AG09309 (cell line): ENCODE data around the gene IRF6.

Source experiments
- DNase-seq: peaks from one replicate; pipeline ENCODE4 v3.0.0-alpha.2; 2010; ENCODE audit warnings: low read depth
- H3K4me3 ChIP-seq: 2 replicates; pipeline ENCODE4 v1.5.1; 2011; ENCODE audit warnings: mild to moderate bottlenecking, low read depth, low read length, moderate library complexity; ENCODE audit not compliant: control insufficient read depth
- TF ChIP-seq, protein P1 (sequence below): IDR thresholded peaks from 2 replicates; pipeline ENCODE4 v1.5.1; 2011; ENCODE audit warnings: mild to moderate bottlenecking, low read depth, low read length, inconsistent platforms; ENCODE audit not compliant: insufficient read depth, control insufficient read depth; ENCODE audit errors: missing control alignments

IRF6 gene

DNA sequence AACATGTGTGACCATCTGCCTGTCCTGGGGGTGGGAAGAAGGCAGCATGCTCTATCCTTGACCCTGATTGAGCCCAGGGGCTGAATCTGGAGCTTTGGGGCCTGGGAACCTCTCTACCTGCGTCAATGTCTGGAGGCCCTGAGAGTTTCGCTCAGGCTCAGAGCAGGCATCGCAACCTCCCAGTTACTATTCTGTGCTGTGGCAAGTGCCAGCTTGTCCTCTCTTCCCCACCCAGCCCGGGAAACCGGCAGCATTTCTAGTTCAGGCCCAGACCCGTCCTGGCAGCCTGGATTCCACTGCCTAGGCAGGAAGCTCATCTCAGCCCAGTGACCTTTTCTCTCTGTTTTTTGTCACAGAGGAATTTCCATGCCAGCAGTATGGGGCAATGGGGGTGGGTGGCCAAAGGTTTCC lies 10.0 kb upstream of the IRF6 start:
- no peak for DNase-seq
- H3K4me3 ChIP-seq, result no peak overlapping the region
- TF ChIP-seq, protein P1, sequence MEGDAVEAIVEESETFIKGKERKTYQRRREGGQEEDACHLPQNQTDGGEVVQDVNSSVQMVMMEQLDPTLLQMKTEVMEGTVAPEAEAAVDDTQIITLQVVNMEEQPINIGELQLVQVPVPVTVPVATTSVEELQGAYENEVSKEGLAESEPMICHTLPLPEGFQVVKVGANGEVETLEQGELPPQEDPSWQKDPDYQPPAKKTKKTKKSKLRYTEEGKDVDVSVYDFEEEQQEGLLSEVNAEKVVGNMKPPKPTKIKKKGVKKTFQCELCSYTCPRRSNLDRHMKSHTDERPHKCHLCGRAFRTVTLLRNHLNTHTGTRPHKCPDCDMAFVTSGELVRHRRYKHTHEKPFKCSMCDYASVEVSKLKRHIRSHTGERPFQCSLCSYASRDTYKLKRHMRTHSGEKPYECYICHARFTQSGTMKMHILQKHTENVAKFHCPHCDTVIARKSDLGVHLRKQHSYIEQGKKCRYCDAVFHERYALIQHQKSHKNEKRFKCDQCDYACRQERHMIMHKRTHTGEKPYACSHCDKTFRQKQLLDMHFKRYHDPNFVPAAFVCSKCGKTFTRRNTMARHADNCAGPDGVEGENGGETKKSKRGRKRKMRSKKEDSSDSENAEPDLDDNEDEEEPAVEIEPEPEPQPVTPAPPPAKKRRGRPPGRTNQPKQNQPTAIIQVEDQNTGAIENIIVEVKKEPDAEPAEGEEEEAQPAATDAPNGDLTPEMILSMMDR, result no peak

DNA sequence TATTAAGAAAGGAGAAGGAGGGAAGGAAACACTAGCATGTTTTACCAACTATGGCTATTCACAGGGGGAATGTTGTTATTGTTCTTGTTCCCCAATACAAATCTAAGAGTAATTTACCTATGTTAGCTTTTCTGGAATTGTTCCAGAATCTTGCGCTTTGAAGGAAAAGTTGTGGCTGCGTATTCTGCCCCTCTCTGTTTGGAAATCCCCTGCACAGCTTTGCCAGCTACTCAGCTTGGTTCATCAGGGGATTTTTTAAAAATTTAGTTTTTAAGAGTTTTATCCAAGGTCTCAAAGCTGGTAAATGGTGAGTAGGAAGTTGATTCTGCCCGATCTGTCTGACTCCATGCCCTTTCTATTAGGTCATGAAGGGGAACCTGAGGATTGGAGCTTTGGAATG lies 9.5 kb upstream of the IRF6 start:
- H3K4me3 ChIP-seq, result no peak overlapping the region
- TF ChIP-seq, protein P1, result no peak
- no peak for DNase-seq

DNA sequence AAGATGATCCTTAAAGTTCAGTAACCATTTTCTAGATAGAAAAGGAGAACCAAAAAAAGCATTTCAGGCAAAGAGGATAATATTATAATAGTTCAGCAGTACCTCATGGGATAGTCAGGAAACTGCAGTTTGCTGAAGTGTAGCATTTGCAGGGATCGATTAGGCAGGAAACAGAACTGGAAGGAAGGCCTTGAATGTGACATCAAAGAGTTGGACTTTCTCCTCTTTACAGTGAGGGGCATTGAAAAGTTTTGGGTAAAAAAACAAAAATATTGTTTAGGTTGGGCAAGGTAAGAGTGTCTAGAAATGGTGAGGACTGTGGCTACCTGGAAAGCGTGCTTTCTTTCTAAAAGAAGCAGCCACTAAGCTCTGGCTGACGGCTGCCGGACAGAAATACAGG lies 8.0 kb upstream of the IRF6 start:
- TF ChIP-seq, protein P1, result no peak
- DNase-seq, result no peak
- H3K4me3 ChIP-seq, result no peak overlapping the region

DNA sequence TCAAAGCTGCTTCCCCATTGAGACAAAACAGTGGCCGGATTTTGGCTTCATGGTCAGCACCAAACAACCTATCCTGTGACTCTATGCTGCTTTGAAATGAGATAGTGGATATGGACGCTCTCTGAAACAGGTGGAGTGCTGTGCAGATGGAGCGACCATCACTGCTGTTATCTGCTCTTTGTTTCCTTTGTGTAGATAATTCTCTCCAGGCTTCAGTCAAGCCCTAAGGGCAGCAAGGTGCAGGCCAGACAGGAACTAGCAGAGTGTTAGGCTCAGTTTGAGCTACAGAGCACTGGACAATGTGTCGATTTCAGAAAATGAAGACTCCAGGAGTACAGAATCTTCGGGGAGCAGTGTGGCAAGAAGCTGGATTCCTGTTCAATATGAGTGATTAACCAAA lies 4.8 kb upstream of the IRF6 start:
- TF ChIP-seq, protein P1, result no peak
- DNase-seq, result no peak
- no peak overlapping the region for H3K4me3 ChIP-seq

DNA sequence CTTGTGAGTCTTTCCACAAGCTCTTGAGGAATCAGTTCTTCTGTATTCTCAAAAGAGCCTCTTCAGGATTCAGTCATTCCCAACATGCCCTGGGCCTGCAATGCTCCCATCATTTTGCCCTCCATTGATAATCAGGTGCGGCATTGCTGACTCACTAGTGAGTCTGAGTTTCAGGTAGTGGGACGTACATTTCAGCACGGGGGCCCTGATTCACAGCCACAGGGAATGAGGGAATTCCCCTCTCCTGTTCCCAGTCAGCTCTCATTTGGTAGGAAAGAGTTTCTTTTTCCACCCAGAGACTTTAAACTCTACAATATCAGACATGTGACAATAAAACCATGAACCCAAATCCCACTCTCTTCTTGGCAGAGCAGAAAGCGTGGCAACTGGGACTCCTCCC lies 3.7 kb upstream of the IRF6 start:
- H3K4me3 ChIP-seq, result no peak overlapping the region
- TF ChIP-seq, protein P1, result no peak
- no peak for DNase-seq

DNA sequence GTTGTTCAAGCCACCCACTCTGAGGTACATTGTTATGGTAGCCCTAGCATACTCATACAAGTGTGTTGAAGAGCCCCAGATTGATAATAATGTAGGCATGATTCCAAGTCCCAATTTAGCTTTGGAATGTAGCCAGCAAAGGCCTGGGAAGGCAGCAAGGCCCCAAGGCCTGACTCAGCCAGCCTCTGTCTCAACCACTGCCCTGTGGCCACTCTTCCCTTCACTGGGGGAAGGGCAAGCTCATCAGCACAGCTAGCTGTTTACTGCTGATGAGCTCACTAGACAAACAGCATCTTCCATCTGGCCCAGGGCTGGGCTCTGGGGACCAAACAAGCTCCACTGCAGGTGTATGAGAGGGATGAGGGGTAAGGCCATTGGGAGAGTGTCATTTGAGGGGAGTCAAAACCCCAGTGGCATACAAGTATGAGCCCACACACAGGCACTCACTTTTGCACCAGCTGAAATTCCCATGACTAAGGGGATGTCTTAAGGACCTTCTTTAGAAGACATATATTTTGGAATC lies 2.2 kb upstream of the IRF6 start:
- peak; percentile 93 for DNase-seq
- TF ChIP-seq, protein P1, result no peak
- H3K4me3 ChIP-seq, result no peak overlapping the region

DNA sequence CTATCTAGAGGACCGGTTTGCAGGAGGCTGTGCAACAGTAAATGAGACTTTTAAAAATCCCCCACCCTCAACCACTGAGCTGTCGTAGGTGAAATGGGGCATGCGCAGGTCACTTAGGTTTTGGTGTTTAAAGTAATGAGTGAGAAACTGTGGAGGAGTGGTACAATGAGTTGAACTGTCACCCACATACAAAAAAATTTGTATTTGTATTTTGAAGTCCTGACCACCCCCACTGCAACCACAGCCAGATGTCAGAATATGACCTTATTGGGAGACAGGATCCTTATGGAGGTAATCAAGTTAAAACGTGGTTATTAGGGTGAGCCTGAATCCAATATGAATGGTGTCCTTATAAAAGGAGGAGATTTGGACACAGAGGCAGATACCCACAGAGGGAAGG lies 1.6 kb upstream of the IRF6 start:
- no peak for DNase-seq
- TF ChIP-seq, protein P1, result no peak

More for the DNA sequence above, 1.6 kb upstream of the IRF6 start:
- H3K4me3 ChIP-seq, result no peak overlapping the region
